GM23338 (cell line): ENCODE results near the gene APOH. TPM values are rescaled to one million over a fixed set of nuclear protein-coding genes. Genes with fewer than 3 reads are reported as not detected.

ENCODE experiments used
- ATAC-seq: fragments of 200-7000 bp; cut with Tn5 transposase; 3 replicates; pipeline ENCODE4 v1.9.1; 2020
- DNase-seq: peaks from one replicate; pipeline ENCODE4 v3.0.0-alpha.2; 2015; ENCODE audit warnings: low spot score
- H2AFZ ChIP-seq: fragments of 200-600 bp; sonication (generic); 2 replicates; pipeline ENCODE4 v1.8.0; 2016; ENCODE audit warnings: antibody characterized with exemption, mild to moderate bottlenecking, moderate library complexity
- H3F3A ChIP-seq: fragments of 200-600 bp; sonication (generic); replicated peaks from 2 replicates; pipeline ENCODE4 v1.8.0; 2017; ENCODE audit warnings: antibody characterized with exemption, mixed run types, low read depth
- H3K27ac ChIP-seq: fragments of 200-600 bp; sonication (generic); 2 replicates; pipeline ENCODE4 v1.6.1; 2016; ENCODE audit warnings: low read depth
- H3K27me3 ChIP-seq: fragments of 200-600 bp; sonication (generic); 2 replicates; pipeline ENCODE4 v1.8.0; 2016; ENCODE audit warnings: mild to moderate bottlenecking, mixed run types, moderate library complexity; ENCODE audit not compliant: insufficient read depth
- H3K36me3 ChIP-seq: fragments of 200-600 bp; sonication (generic); 2 replicates; pipeline ENCODE4 v1.8.0; 2016; ENCODE audit warnings: mild to moderate bottlenecking; ENCODE audit not compliant: insufficient read depth
- H3K4me1 ChIP-seq: fragments of 200-600 bp; sonication (generic); 2 replicates; pipeline ENCODE4 v1.8.0; 2016; ENCODE audit warnings: mild to moderate bottlenecking, moderate library complexity; ENCODE audit not compliant: insufficient read depth
- H3K4me2 ChIP-seq: fragments of 200-600 bp; sonication (generic); 2 replicates; pipeline ENCODE4 v1.7.1; 2017; ENCODE audit warnings: mixed run types
- H3K4me3 ChIP-seq: fragments of 200-600 bp; sonication (generic); 2 replicates; pipeline ENCODE4 v1.6.1; 2016; ENCODE audit warnings: mixed run types
- H3K79me2 ChIP-seq: fragments of 200-600 bp; sonication (generic); replicated peaks from 2 replicates; pipeline ENCODE4 v1.8.0; 2017; ENCODE audit warnings: mild to moderate bottlenecking; ENCODE audit not compliant: insufficient read depth
- H3K9me2 ChIP-seq: fragments of 200-600 bp; sonication (generic); 2 replicates; pipeline ENCODE4 v1.8.0; 2017; ENCODE audit not compliant: insufficient read depth
- H4K20me1 ChIP-seq: fragments of 200-600 bp; sonication (generic); replicated peaks from 2 replicates; pipeline ENCODE4 v1.8.0; 2017; ENCODE audit warnings: mild to moderate bottlenecking; ENCODE audit not compliant: insufficient read depth
- H3K27ac Mint-ChIP-seq: 2 replicates; pipeline ENCODE4 v1.8.0; 2020; ENCODE audit warnings: inconsistent platforms, mild to moderate bottlenecking, moderate library complexity, mixed read lengths
- H3K27me3 Mint-ChIP-seq: 3 replicates; pipeline ENCODE4 v1.8.0; 2022; ENCODE audit warnings: low read depth, mild to moderate bottlenecking, moderate library complexity, mixed read lengths, inconsistent platforms; ENCODE audit not compliant: insufficient read depth, poor library complexity
- H3K36me3 Mint-ChIP-seq: 3 replicates; pipeline ENCODE4 v1.8.0; 2021; ENCODE audit warnings: low read depth, mild to moderate bottlenecking, inconsistent platforms, moderate library complexity, mixed read lengths
- H3K4me1 Mint-ChIP-seq: 3 replicates; pipeline ENCODE4 v1.8.0; 2020; ENCODE audit warnings: mild to moderate bottlenecking, inconsistent platforms, mixed read lengths
- H3K4me3 Mint-ChIP-seq: 3 replicates; pipeline ENCODE4 v1.8.0; 2021; ENCODE audit warnings: moderate library complexity, mild to moderate bottlenecking, inconsistent platforms, mixed read lengths
- H3K9me3 Mint-ChIP-seq: 3 replicates; pipeline ENCODE4 v1.8.0; 2020; ENCODE audit warnings: moderate library complexity, mild to moderate bottlenecking, inconsistent platforms, mixed read lengths
- CREB1 ChIP-seq: fragments of 250-450 bp; sonication (Bioruptor Pico); IDR thresholded peaks from 2 replicates; pipeline ENCODE4 v1.5.0; 2020; ENCODE audit warnings: low read depth, mild to moderate bottlenecking, moderate library complexity
- ETS1 ChIP-seq: IDR thresholded peaks from 2 replicates; pipeline ENCODE4 v1.6.1; 2016; ENCODE audit warnings: antibody characterized with exemption
- EZH2phosphoT487 ChIP-seq: fragments of 200-600 bp; sonication (generic); IDR thresholded peaks from one replicate; pipeline ENCODE4 v1.8.1; 2018; ENCODE audit warnings: antibody characterized with exemption; ENCODE audit not compliant: unreplicated experiment
- NANOG ChIP-seq: IDR thresholded peaks from 2 replicates; pipeline ENCODE4 v1.6.1; 2016; ENCODE audit warnings: antibody characterized with exemption, borderline replicate concordance
- POLR2AphosphoS5 ChIP-seq: IDR thresholded peaks from 2 replicates; pipeline ENCODE4 v1.6.1; 2016; ENCODE audit warnings: antibody characterized with exemption, low read depth
- STAT1 ChIP-seq: IDR thresholded peaks from one replicate; pipeline ENCODE4 v1.6.1; 2016; ENCODE audit warnings: antibody characterized with exemption; ENCODE audit not compliant: unreplicated experiment
- ZNF462 ChIP-seq: fragments of 250-450 bp; sonication (Bioruptor Pico); IDR thresholded peaks from 2 replicates; pipeline ENCODE4 v1.5.0; 2020; ENCODE audit warnings: mild to moderate bottlenecking, moderate library complexity
- polyA plus RNA-seq: library from polyadenylated mRNA; unstranded; fragments of >200 nt; fragmentation: Nextera tagmentation; extraction: Ambion mirVana; gene quantifications from 2 replicates; pipeline ENCODE4 v1.2.1, GENCODE V29; 2016
- total RNA-seq: library from RNA; depleted of rRNA; stranded (reverse); fragments of >200 nt; shearing (Covaris generic); gene quantifications from 2 replicates; pipeline ENCODE4 v1.2.3, GENCODE V29; 2014

Gene APOH
- total and polyA plus RNA-seq, 2 experiments from 2014 or later, result not detected

- TF ChIP-seq ZNF462 (CRISPR knock-in tag), result no peak
These were observed 12.6 kb upstream of the APOH start (continued) for GRCh38 chr17:66241839-66242238.

GRCh38 chr17:66240630-66241029, 11.4 kb upstream of the APOH start:
- Histone ChIP-seq H2AFZ (no peak overlapping the region), H3F3A (no peaks in the 10 kb centered on the region), H3K4me2 (no peak overlapping the region), H3K27ac (no peak overlapping the region), H3K9me2 (0 out of 2 replicates have a peak, but pooled peaks cover 4% of the 10 kb centered on the region), H3K4me1 (no peaks in the 10 kb centered on the region), H3K36me3 (no peaks in the 10 kb centered on the region), H3K4me3 (no peak overlapping the region), H4K20me1 (no peaks in the 10 kb centered on the region), H3K79me2 (no peaks in the 10 kb centered on the region), H3K27me3 (no peaks in the 10 kb centered on the region)
- Mint-ChIP-seq H3K27ac (no peak overlapping the region), H3K9me3 (no peaks in the 10 kb centered on the region), H3K4me1 (no peaks in the 10 kb centered on the region), H3K36me3 (no peaks in the 10 kb centered on the region), H3K27me3 (peaks cover 6% of the 10 kb centered on the region), H3K4me3 (no peak overlapping the region)
- ATAC-seq (no peak), DNase-seq (no peak)
- TF ChIP-seq ETS1 (no peak), CREB1 (CRISPR knock-in tag) (no peak), NANOG (no peak), POLR2AphosphoS5 (no peak), STAT1 (no peak), EZH2phosphoT487 (no peak), ZNF462 (CRISPR knock-in tag) (no peak)
